Measurements from ENCODE around the gene SCD5. TPM values are rescaled to one million over a fixed set of nuclear protein-coding genes. Genes with fewer than 3 reads are reported as not detected.

The SCD5 gene
- total and polyA plus RNA-seq, 2 experiments from 2014 or later, result 0.79 to 1.6 TPM

GRCh38 chr4:82791179-82791578, 7.4 kb downstream of the SCD5 start:
- Histone ChIP-seq H3K36me3 (ENCODE audit: insufficient read depth) (no peaks in the 10 kb centered on the region), H2AFZ (no peak overlapping the region), H3K9me2 (ENCODE audit: insufficient read depth) (no peaks in the 10 kb centered on the region), H3K4me1 (ENCODE audit: insufficient read depth) (peaks cover 9% of the 10 kb centered on the region; the same call in 1 of the 2 replicates), H3K4me3 (no peak overlapping the region), H3K4me2 (no peak overlapping the region), H3K27ac (ENCODE audit: low read depth) (no peak overlapping the region), H4K20me1 (replicated peaks; ENCODE audit: insufficient read depth) (peaks cover 23% of the 10 kb centered on the region; the same call in 1 of the 2 replicates), H3K79me2 (replicated peaks; ENCODE audit: insufficient read depth) (no peaks in the 10 kb centered on the region), H3F3A (replicated peaks; ENCODE audit: low read depth) (no peaks in the 10 kb centered on the region), H3K27me3 (ENCODE audit: insufficient read depth) (peaks cover 100% of the 10 kb centered on the region)
- no peak for DNase-seq (ENCODE audit: low spot score)
- Mint-ChIP-seq H3K4me3 (no peak overlapping the region), H3K36me3 (ENCODE audit: low read depth) (0 out of 3 replicates have a peak, but pooled peaks cover 3% of the 10 kb centered on the region), H3K4me1 (peaks cover 5% of the 10 kb centered on the region), H3K9me3 (peaks cover 5% of the 10 kb centered on the region; the same call in 2 of the 3 replicates), H3K27me3 (ENCODE audit: insufficient read depth, low read depth, poor library complexity) (peaks cover 100% of the 10 kb centered on the region), H3K27ac (no peak overlapping the region)
- no peak for TF ChIP-seq JUNB (IDR thresholded peaks at IDR 0.05; ENCODE audit: unreplicated experiment)
- TF ChIP-seq, protein P1, sequence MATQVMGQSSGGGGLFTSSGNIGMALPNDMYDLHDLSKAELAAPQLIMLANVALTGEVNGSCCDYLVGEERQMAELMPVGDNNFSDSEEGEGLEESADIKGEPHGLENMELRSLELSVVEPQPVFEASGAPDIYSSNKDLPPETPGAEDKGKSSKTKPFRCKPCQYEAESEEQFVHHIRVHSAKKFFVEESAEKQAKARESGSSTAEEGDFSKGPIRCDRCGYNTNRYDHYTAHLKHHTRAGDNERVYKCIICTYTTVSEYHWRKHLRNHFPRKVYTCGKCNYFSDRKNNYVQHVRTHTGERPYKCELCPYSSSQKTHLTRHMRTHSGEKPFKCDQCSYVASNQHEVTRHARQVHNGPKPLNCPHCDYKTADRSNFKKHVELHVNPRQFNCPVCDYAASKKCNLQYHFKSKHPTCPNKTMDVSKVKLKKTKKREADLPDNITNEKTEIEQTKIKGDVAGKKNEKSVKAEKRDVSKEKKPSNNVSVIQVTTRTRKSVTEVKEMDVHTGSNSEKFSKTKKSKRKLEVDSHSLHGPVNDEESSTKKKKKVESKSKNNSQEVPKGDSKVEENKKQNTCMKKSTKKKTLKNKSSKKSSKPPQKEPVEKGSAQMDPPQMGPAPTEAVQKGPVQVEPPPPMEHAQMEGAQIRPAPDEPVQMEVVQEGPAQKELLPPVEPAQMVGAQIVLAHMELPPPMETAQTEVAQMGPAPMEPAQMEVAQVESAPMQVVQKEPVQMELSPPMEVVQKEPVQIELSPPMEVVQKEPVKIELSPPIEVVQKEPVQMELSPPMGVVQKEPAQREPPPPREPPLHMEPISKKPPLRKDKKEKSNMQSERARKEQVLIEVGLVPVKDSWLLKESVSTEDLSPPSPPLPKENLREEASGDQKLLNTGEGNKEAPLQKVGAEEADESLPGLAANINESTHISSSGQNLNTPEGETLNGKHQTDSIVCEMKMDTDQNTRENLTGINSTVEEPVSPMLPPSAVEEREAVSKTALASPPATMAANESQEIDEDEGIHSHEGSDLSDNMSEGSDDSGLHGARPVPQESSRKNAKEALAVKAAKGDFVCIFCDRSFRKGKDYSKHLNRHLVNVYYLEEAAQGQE (IDR thresholded peaks at IDR 0.05; ENCODE audit: unreplicated experiment), result no peak
- no peak for TF ChIP-seq NANOG (IDR thresholded peaks at IDR 0.05; ENCODE audit: borderline replicate concordance)
- no peak for TF ChIP-seq EZH2 (IDR thresholded peaks at IDR 0.05; ENCODE audit: low read depth, unreplicated experiment)
- TF ChIP-seq EZH2phosphoT487 (IDR thresholded peaks at IDR 0.05; ENCODE audit: unreplicated experiment), result no peak
- TF ChIP-seq, protein P2, sequence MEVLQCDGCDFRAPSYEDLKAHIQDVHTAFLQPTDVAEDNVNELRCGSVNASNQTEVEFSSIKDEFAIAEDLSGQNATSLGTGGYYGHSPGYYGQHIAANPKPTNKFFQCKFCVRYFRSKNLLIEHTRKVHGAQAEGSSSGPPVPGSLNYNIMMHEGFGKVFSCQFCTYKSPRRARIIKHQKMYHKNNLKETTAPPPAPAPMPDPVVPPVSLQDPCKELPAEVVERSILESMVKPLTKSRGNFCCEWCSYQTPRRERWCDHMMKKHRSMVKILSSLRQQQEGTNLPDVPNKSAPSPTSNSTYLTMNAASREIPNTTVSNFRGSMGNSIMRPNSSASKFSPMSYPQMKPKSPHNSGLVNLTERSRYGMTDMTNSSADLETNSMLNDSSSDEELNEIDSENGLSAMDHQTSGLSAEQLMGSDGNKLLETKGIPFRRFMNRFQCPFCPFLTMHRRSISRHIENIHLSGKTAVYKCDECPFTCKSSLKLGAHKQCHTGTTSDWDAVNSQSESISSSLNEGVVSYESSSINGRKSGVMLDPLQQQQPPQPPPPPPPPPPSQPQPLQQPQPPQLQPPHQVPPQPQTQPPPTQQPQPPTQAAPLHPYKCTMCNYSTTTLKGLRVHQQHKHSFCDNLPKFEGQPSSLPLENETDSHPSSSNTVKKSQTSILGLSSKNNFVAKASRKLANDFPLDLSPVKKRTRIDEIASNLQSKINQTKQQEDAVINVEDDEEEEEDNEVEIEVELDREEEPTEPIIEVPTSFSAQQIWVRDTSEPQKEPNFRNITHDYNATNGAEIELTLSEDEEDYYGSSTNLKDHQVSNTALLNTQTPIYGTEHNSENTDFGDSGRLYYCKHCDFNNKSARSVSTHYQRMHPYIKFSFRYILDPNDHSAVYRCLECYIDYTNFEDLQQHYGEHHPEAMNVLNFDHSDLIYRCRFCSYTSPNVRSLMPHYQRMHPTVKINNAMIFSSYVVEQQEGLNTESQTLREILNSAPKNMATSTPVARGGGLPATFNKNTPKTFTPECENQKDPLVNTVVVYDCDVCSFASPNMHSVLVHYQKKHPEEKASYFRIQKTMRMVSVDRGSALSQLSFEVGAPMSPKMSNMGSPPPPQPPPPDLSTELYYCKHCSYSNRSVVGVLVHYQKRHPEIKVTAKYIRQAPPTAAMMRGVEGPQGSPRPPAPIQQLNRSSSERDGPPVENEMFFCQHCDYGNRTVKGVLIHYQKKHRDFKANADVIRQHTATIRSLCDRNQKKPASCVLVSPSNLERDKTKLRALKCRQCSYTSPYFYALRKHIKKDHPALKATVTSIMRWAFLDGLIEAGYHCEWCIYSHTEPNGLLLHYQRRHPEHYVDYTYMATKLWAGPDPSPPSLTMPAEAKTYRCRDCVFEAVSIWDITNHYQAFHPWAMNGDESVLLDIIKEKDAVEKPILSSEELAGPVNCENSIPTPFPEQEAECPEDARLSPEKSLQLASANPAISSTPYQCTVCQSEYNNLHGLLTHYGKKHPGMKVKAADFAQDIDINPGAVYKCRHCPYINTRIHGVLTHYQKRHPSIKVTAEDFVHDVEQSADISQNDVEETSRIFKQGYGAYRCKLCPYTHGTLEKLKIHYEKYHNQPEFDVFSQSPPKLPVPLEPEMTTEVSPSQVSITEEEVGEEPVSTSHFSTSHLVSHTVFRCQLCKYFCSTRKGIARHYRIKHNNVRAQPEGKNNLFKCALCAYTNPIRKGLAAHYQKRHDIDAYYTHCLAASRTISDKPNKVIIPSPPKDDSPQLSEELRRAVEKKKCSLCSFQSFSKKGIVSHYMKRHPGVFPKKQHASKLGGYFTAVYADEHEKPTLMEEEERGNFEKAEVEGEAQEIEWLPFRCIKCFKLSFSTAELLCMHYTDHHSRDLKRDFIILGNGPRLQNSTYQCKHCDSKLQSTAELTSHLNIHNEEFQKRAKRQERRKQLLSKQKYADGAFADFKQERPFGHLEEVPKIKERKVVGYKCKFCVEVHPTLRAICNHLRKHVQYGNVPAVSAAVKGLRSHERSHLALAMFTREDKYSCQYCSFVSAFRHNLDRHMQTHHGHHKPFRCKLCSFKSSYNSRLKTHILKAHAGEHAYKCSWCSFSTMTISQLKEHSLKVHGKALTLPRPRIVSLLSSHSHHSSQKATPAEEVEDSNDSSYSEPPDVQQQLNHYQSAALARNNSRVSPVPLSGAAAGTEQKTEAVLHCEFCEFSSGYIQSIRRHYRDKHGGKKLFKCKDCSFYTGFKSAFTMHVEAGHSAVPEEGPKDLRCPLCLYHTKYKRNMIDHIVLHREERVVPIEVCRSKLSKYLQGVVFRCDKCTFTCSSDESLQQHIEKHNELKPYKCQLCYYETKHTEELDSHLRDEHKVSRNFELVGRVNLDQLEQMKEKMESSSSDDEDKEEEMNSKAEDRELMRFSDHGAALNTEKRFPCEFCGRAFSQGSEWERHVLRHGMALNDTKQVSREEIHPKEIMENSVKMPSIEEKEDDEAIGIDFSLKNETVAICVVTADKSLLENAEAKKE (CRISPR knock-in tag; IDR thresholded peaks at IDR 0.05), result no peak
- no peak for TF ChIP-seq ZNF331 (CRISPR knock-in tag; IDR thresholded peaks at IDR 0.05; ENCODE audit: low read depth)
- ATAC-seq, result peak; percentile 55

Data from GM23338 (cell line).